Inferior parietal cortex (tissue), 1 donor: Measurements from ENCODE around the gene PIWIL4.
"Not testable (repeated sequence)": the region's sequence is repeated elsewhere in the genome, so short reads cannot be mapped to it uniquely, and the experiment has no call there.

ENCODE experiments used
- DNase-seq: peaks from one replicate; pipeline ENCODE4 v3.0.0-alpha.2; 2016; ENCODE audit errors: extremely low spot score

Gene PIWIL4

GRCh38 chr11:94638301-94638901 is 71.2 kb downstream of the PIWIL4 start:
- DNase-seq, result peak; percentile 22

- peak; percentile 66 for DNase-seq
Measured at GRCh38 chr11:94638902-94639373, 71.8 kb downstream of the PIWIL4 start.

GRCh38 chr11:94639901-94640721 is 72.9 kb downstream of the PIWIL4 start:
- DNase-seq, result no peak

- no peak for DNase-seq
Measured at GRCh38 chr11:94641167-94641761, 74.1 kb downstream of the PIWIL4 start.

GRCh38 chr11:94643186-94643585 is 76.0 kb downstream of the PIWIL4 start:
- DNase-seq, result not testable (repeated sequence)

- no peak for DNase-seq
Measured at GRCh38 chr11:94647926-94648325, 80.8 kb downstream of the PIWIL4 start.

- no peak for DNase-seq
Measured at GRCh38 chr11:94648789-94649188, 81.6 kb downstream of the PIWIL4 start.

GRCh38 chr11:94649254-94649653 is 82.1 kb downstream of the PIWIL4 start:
- no peak for DNase-seq

- DNase-seq, result no peak
Measured at GRCh38 chr11:94649964-94650623, 82.9 kb downstream of the PIWIL4 start.

- DNase-seq, result no peak
Measured at GRCh38 chr11:94650756-94651155, 83.6 kb downstream of the PIWIL4 start.

- DNase-seq, result no peak
Measured at GRCh38 chr11:94652735-94653284, 85.6 kb downstream of the PIWIL4 start.

- no peak for DNase-seq
Measured at GRCh38 chr11:94653561-94653960, 86.4 kb downstream of the PIWIL4 start.

- DNase-seq, result no peak
Measured at GRCh38 chr11:94654201-94654600, 87.0 kb downstream of the PIWIL4 start.

GRCh38 chr11:94655291-94655690 is 88.1 kb downstream of the PIWIL4 start:
- no peak for DNase-seq

GRCh38 chr11:94655956-94656355 is 88.8 kb downstream of the PIWIL4 start:
- DNase-seq, result no peak

- no peak for DNase-seq
Measured at GRCh38 chr11:94656968-94657367, 89.8 kb downstream of the PIWIL4 start.

GRCh38 chr11:94657629-94658028 is 90.5 kb downstream of the PIWIL4 start:
- DNase-seq, result no peak

GRCh38 chr11:94658386-94658785 is 91.2 kb downstream of the PIWIL4 start:
- no peak for DNase-seq

- no peak for DNase-seq
Measured at GRCh38 chr11:94658888-94659287, 91.7 kb downstream of the PIWIL4 start.

- DNase-seq, result no peak
Measured at GRCh38 chr11:94661444-94661843, 94.3 kb downstream of the PIWIL4 start.

- no peak for DNase-seq
Measured at GRCh38 chr11:94662065-94662779, 95.1 kb downstream of the PIWIL4 start.
